GM23338 (cell line): ENCODE data around the gene FOXP1.

ENCODE experiments used
- CREB1 ChIP-seq: fragments of 250-450 bp; sonication (Bioruptor Pico); IDR thresholded peaks from 2 replicates; pipeline ENCODE4 v1.5.0; 2020; ENCODE audit warnings: low read depth, mild to moderate bottlenecking, moderate library complexity
- EZH2 ChIP-seq: fragments of 200-600 bp; sonication (generic); IDR thresholded peaks from one replicate; pipeline ENCODE4 v1.8.0; 2017; ENCODE audit warnings: antibody characterized with exemption, mild to moderate bottlenecking, low read depth; ENCODE audit not compliant: unreplicated experiment
- EZH2phosphoT487 ChIP-seq: fragments of 200-600 bp; sonication (generic); IDR thresholded peaks from one replicate; pipeline ENCODE4 v1.8.1; 2018; ENCODE audit warnings: antibody characterized with exemption; ENCODE audit not compliant: unreplicated experiment
- JUNB ChIP-seq: IDR thresholded peaks from one replicate; pipeline ENCODE4 v1.6.1; 2016; ENCODE audit warnings: antibody characterized with exemption; ENCODE audit not compliant: unreplicated experiment
- POLR2AphosphoS5 ChIP-seq: IDR thresholded peaks from 2 replicates; pipeline ENCODE4 v1.6.1; 2016; ENCODE audit warnings: antibody characterized with exemption, low read depth
- STAT1 ChIP-seq: IDR thresholded peaks from one replicate; pipeline ENCODE4 v1.6.1; 2016; ENCODE audit warnings: antibody characterized with exemption; ENCODE audit not compliant: unreplicated experiment
- ZNF331 ChIP-seq: fragments of 250-450 bp; sonication (Bioruptor Pico); IDR thresholded peaks from 2 replicates; pipeline ENCODE4 v1.5.0; 2020; ENCODE audit warnings: low read depth, mild to moderate bottlenecking, moderate library complexity
- TF ChIP-seq, protein P1 (sequence below), 2 experiments: fragments of 200-600 bp in 1 of 2; sonication (generic) in 1 of 2; conservative IDR thresholded peaks; 2 replicates each; pipeline versions ENCODE4 v1.5.1 to v1.6.1; 2016 to 2017; ENCODE audit warnings: antibody characterized with exemption in 2 of 2, low read depth in 2 of 2, mild to moderate bottlenecking in 2 of 2, moderate library complexity in 1 of 2
- TF ChIP-seq, protein P2 (sequence below): IDR thresholded peaks from one replicate; pipeline ENCODE4 v1.6.1; 2018; ENCODE audit warnings: antibody characterized with exemption; ENCODE audit not compliant: unreplicated experiment

DNA sequence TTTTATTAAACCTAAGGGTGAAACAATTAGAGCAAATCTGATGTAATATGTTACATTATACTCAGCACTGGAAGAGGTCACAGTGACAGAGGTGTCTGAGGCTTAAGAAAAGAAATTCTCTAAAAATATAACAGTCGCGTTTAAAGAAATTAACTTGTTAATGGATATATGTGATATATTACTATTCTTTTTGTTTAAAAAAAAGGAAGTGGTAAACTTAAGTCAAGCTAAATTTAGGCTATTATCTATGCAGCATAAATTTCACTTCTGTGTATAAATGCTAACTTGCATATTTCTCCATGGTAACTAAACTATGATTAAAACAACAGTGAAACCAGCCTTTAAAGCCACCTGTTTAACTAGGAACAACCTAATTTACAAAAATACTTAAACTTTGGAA, 191.3 kb downstream of the FOXP1 start:
- TF ChIP-seq, protein P1, sequence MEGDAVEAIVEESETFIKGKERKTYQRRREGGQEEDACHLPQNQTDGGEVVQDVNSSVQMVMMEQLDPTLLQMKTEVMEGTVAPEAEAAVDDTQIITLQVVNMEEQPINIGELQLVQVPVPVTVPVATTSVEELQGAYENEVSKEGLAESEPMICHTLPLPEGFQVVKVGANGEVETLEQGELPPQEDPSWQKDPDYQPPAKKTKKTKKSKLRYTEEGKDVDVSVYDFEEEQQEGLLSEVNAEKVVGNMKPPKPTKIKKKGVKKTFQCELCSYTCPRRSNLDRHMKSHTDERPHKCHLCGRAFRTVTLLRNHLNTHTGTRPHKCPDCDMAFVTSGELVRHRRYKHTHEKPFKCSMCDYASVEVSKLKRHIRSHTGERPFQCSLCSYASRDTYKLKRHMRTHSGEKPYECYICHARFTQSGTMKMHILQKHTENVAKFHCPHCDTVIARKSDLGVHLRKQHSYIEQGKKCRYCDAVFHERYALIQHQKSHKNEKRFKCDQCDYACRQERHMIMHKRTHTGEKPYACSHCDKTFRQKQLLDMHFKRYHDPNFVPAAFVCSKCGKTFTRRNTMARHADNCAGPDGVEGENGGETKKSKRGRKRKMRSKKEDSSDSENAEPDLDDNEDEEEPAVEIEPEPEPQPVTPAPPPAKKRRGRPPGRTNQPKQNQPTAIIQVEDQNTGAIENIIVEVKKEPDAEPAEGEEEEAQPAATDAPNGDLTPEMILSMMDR (conservative IDR thresholded peaks at IDR 0.05; ENCODE audit: low read depth in 2 of 2): no peak
- TF ChIP-seq, protein P2, sequence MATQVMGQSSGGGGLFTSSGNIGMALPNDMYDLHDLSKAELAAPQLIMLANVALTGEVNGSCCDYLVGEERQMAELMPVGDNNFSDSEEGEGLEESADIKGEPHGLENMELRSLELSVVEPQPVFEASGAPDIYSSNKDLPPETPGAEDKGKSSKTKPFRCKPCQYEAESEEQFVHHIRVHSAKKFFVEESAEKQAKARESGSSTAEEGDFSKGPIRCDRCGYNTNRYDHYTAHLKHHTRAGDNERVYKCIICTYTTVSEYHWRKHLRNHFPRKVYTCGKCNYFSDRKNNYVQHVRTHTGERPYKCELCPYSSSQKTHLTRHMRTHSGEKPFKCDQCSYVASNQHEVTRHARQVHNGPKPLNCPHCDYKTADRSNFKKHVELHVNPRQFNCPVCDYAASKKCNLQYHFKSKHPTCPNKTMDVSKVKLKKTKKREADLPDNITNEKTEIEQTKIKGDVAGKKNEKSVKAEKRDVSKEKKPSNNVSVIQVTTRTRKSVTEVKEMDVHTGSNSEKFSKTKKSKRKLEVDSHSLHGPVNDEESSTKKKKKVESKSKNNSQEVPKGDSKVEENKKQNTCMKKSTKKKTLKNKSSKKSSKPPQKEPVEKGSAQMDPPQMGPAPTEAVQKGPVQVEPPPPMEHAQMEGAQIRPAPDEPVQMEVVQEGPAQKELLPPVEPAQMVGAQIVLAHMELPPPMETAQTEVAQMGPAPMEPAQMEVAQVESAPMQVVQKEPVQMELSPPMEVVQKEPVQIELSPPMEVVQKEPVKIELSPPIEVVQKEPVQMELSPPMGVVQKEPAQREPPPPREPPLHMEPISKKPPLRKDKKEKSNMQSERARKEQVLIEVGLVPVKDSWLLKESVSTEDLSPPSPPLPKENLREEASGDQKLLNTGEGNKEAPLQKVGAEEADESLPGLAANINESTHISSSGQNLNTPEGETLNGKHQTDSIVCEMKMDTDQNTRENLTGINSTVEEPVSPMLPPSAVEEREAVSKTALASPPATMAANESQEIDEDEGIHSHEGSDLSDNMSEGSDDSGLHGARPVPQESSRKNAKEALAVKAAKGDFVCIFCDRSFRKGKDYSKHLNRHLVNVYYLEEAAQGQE: no peak
- TF ChIP-seq POLR2AphosphoS5 (no peak), JUNB (no peak), EZH2phosphoT487 (no peak), CREB1 (CRISPR knock-in tag) (no peak), EZH2 (no peak), STAT1 (no peak), ZNF331 (CRISPR knock-in tag) (no peak)
